ENCODE measurements around the gene ST7.

DNA sequence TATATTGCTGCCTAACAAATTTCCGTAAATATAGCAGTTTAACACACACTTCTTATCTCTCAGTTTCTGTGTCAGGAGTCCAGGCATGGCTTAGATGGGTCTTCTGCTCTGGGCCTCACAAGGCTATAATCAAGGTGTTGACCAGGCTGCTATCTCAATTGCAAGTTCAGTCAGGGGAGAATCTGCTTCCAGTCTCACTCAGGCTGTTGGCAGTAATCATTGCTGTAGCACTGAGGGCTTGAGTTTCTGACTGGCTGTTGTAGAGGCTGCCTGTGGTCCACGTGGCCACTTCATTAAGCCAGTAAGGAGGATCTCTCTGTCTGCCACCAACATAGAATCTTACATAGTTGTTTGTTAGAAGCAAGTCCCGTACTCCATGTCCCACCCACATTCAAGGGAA, 138.4 kb downstream of the ST7 start:
- TF ChIP-seq, protein P1, sequence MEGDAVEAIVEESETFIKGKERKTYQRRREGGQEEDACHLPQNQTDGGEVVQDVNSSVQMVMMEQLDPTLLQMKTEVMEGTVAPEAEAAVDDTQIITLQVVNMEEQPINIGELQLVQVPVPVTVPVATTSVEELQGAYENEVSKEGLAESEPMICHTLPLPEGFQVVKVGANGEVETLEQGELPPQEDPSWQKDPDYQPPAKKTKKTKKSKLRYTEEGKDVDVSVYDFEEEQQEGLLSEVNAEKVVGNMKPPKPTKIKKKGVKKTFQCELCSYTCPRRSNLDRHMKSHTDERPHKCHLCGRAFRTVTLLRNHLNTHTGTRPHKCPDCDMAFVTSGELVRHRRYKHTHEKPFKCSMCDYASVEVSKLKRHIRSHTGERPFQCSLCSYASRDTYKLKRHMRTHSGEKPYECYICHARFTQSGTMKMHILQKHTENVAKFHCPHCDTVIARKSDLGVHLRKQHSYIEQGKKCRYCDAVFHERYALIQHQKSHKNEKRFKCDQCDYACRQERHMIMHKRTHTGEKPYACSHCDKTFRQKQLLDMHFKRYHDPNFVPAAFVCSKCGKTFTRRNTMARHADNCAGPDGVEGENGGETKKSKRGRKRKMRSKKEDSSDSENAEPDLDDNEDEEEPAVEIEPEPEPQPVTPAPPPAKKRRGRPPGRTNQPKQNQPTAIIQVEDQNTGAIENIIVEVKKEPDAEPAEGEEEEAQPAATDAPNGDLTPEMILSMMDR (IDR thresholded peaks at IDR 0.05): no peak
- TF ChIP-seq POLR2A (IDR thresholded peaks at IDR 0.05): no peak
